Caco-2 (cell line): ENCODE measurements around the gene URGCP. TPM values are rescaled to one million over a fixed set of nuclear protein-coding genes. Genes with fewer than 3 reads are reported as not detected.

Experiments used
- BruUV-seq: library from RNA; stranded (reverse); fragments of 400-500 nt; replicated peaks from 2 replicates; lab custom pipeline; 2021; lab: Mats Ljungman, UMichigan
- CTCF ChIA-PET: fragments of 300-600 bp; sonication (Branson Sonifier 250); formaldehyde crosslinking; loops from one replicate; lab custom pipeline; 2022; ENCODE audit warnings: antibody characterized with exemption; lab: Charles Lee
- POLR2A ChIA-PET: fragments of 300-600 bp; sonication (Branson Sonifier 250); formaldehyde crosslinking; loops from one replicate; lab custom pipeline; 2022; ENCODE audit warnings: antibody characterized with exemption; lab: Charles Lee
- DNase-seq, 2 experiments: peaks; one replicate each; pipeline versions ENCODE4 v3.0.0 to v3.0.0-alpha.2; 2020 to 2022
- H3K27me3 ChIP-seq: replicated peaks from 2 replicates; pipeline ENCODE4 v1.6.0; 2011; ENCODE audit warnings: low read length; ENCODE audit not compliant: control insufficient read depth, insufficient read depth
- H3K36me3 ChIP-seq: 2 replicates; pipeline ENCODE4 v1.5.1; 2011; ENCODE audit warnings: low read length; ENCODE audit not compliant: control insufficient read depth, insufficient read depth
- H3K4me1 ChIP-seq: fragments of 250-450 bp; sonication (Bioruptor Pico); 2 replicates; pipeline ENCODE4 v1.5.1; 2020; ENCODE audit warnings: mild to moderate bottlenecking
- H3K4me3 ChIP-seq: 2 replicates; pipeline ENCODE4 v1.5.1; 2011; ENCODE audit warnings: low read depth, mild to moderate bottlenecking, control low read depth, low read length
- H3K9me3 ChIP-seq: fragments of 250-450 bp; sonication (Bioruptor Pico); 2 replicates; pipeline ENCODE4 v1.5.1; 2020; ENCODE audit warnings: mild to moderate bottlenecking, moderate library complexity
- H3K27ac Mint-ChIP-seq: one replicate; pipeline ENCODE4 v1.8.0; 2022; ENCODE audit warnings: mixed read lengths; ENCODE audit not compliant: unreplicated experiment
- H3K27me3 Mint-ChIP-seq: one replicate; pipeline ENCODE4 v1.8.0; 2022; ENCODE audit warnings: mixed read lengths; ENCODE audit not compliant: insufficient read depth, unreplicated experiment
- H3K36me3 Mint-ChIP-seq: one replicate; pipeline ENCODE4 v1.8.0; 2022; ENCODE audit warnings: mild to moderate bottlenecking, mixed read lengths; ENCODE audit not compliant: insufficient read depth, unreplicated experiment
- H3K4me1 Mint-ChIP-seq: one replicate; pipeline ENCODE4 v1.8.0; 2022; ENCODE audit warnings: low read depth, mixed read lengths; ENCODE audit not compliant: unreplicated experiment
- H3K4me3 Mint-ChIP-seq: one replicate; pipeline ENCODE4 v1.8.0; 2022; ENCODE audit warnings: mild to moderate bottlenecking, moderate library complexity, mixed read lengths; ENCODE audit not compliant: unreplicated experiment
- H3K9me3 Mint-ChIP-seq: one replicate; pipeline ENCODE4 v1.8.0; 2022; ENCODE audit warnings: mixed read lengths; ENCODE audit not compliant: unreplicated experiment
- CTCF ChIP-seq, 2 experiments: fragments of 200-600 bp in 1 of 2; IDR thresholded peaks; 1 replicate in 1 of 2; 2 replicates in 1 of 2; pipeline versions ENCODE4 v1.5.1 to v1.8.0; 2011 to 2022; ENCODE audit warnings: antibody characterized with exemption in 1 of 2, control low read depth in 1 of 2, inconsistent platforms in 1 of 2, low read depth in 1 of 2, low read length in 1 of 2, mild to moderate bottlenecking in 1 of 2, moderate library complexity in 1 of 2; ENCODE audit not compliant: insufficient read depth in 1 of 2, severe bottlenecking in 1 of 2, unreplicated experiment in 1 of 2
- intact Hi-C: fragments of 100-400 bp; cut with micrococcal nuclease; formaldehyde crosslinking; loops from one replicate; pipeline ENCODE4 v1.10.0; 2022; ENCODE audit not compliant: unreplicated experiment
- total RNA-seq: library from RNA; stranded (reverse); gene quantifications from 2 replicates; pipeline ENCODE4 v1.2.3, GENCODE V29; 2022

Gene URGCP
- total RNA-seq, 1 experiment from 2014 or later, result 35.2 TPM

DNA sequence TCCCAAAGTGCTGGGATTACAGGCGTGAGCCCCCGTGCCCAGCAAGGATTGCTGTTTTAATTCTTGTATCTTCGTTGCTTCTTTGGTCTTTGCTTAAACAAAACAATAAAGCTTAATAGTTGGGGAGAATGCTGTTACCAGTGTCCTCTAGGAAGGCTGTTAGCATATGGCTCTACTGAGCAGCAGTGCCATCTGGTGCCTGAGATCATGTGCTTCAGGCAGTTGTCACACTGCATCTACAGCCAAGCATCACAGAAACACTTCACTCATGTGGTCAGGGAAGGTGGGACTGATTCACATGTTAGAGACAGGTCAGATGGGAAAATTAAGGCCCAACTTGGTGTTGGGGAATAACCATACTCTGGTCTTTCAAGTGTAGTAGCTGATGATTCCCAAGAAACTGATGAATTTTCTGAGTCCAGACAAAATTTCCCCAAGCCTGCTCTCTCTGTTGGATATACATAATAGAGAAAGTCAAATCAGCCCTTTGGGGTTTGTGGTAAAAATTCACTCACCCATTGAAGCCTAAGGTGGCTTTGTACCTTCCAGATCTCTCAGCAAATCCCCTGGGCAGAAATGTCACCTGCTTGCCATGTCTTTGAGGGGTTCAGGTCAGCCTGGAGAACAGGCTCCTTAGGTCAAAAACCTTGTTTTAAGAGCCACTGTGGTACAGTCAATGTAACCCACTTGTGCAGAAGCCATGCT, 48.3 kb upstream of the URGCP start:
- no peaks in the 10 kb centered on the region for H3K27me3 ChIP-seq
- H3K36me3 ChIP-seq, result peaks cover 1% of the 10 kb centered on the region; the same call in 1 of the 2 replicates
- ChIA-PET POLR2A (interaction anchor here (1.0 kb wide), 1 partner anchor 85 kb away, joined by 3 read pairs; the partner anchor contains the start of gene MRPS24), CTCF (interaction anchor here (0.6 to 1.0 kb wide), 3 partner anchors 12 to 372 kb away, joined by 3 to 10 read pairs (median 10); partner anchors contain the start of gene STK17A)
- Mint-ChIP-seq H3K27me3 (no peaks in the 10 kb centered on the region), H3K4me1 (no peaks in the 10 kb centered on the region), H3K9me3 (no peaks in the 10 kb centered on the region), H3K27ac (no peak overlapping the region), H3K4me3 (no peak overlapping the region), H3K36me3 (no peaks in the 10 kb centered on the region)
- H3K4me1 ChIP-seq, result no peaks in the 10 kb centered on the region
- DNase-seq, result peak; percentile 56 to 66
- intact Hi-C loops, result loop anchor here (1.0 to 5.0 kb wide), 4 partner anchors 11 to 102 kb away; no protein-coding TSS in a partner anchor
- H3K4me3 ChIP-seq, result no peak overlapping the region
- TF ChIP-seq CTCF (IDR thresholded peaks at IDR 0.05; ENCODE audit: insufficient read depth in 1 of 2, low read depth in 1 of 2, low read length in 1 of 2, severe bottlenecking in 1 of 2, unreplicated experiment in 1 of 2), result peak; percentile 51 to 74
- H3K9me3 ChIP-seq, result no peaks in the 10 kb centered on the region
- BruUV-seq, result no TSS peak

GRCh38 chr7:43953071-43953470, 46.7 kb upstream of the URGCP start:
- no peaks in the 10 kb centered on the region for H3K27me3 ChIP-seq
- no peaks in the 10 kb centered on the region for H3K4me1 Mint-ChIP-seq
- intact Hi-C loops, result loop anchor here (5.0 kb wide), 2 partner anchors 81 to 101 kb away; no protein-coding TSS in a partner anchor
- H3K9me3 ChIP-seq, result no peaks in the 10 kb centered on the region
- H3K9me3 Mint-ChIP-seq, result no peaks in the 10 kb centered on the region
- H3K36me3 ChIP-seq, result peaks cover 1% of the 10 kb centered on the region; the same call in 1 of the 2 replicates
- no peaks in the 10 kb centered on the region for H3K4me1 ChIP-seq
- H3K4me3 Mint-ChIP-seq, result no peak overlapping the region
- ChIA-PET CTCF (no interaction called here), POLR2A (no interaction called here)
- H3K36me3 Mint-ChIP-seq, result no peaks in the 10 kb centered on the region
- H3K27ac Mint-ChIP-seq, result no peak overlapping the region
- no peak for TF ChIP-seq CTCF (IDR thresholded peaks at IDR 0.05; ENCODE audit: insufficient read depth in 1 of 2, low read depth in 1 of 2, low read length in 1 of 2, severe bottlenecking in 1 of 2, unreplicated experiment in 1 of 2)
- BruUV-seq, result TSS peak; percentile 31
- H3K4me3 ChIP-seq, result no peak overlapping the region
- no peak for DNase-seq
- no peaks in the 10 kb centered on the region for H3K27me3 Mint-ChIP-seq

DNA sequence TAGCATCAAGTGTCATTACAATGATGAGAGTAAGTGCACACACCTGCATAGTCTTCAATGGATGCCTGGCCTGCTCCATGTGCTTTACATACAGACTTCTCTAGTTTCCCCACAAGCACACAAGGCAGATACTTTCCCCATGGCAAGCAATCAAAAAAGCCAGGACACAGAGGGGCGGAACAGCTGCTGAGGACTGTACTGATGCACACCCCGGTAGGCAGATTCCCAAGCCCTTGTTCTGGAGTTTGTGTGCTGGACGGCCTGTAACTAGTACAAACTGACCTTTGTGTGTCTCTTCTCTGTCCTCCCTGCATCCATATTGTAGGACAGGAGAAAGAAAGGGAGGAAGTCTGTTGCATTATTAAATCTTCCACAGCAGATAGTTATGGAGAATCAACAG, 45.6 kb upstream of the URGCP start:
- peaks cover 1% of the 10 kb centered on the region; the same call in 1 of the 2 replicates for H3K36me3 ChIP-seq
- H3K27ac Mint-ChIP-seq, result no peak overlapping the region
- intact Hi-C loops, result loop anchor here (5.0 kb wide), 2 partner anchors 80 to 100 kb away; no protein-coding TSS in a partner anchor
- no peaks in the 10 kb centered on the region for H3K9me3 ChIP-seq
- no TSS peak for BruUV-seq
- ChIA-PET POLR2A (no interaction called here), CTCF (no interaction called here)
- H3K4me1 Mint-ChIP-seq, result no peaks in the 10 kb centered on the region
- no peak overlapping the region for H3K4me3 Mint-ChIP-seq
- H3K27me3 Mint-ChIP-seq, result no peaks in the 10 kb centered on the region
- no peaks in the 10 kb centered on the region for H3K4me1 ChIP-seq
- H3K4me3 ChIP-seq, result no peak overlapping the region
- H3K27me3 ChIP-seq, result no peaks in the 10 kb centered on the region
- no peak for DNase-seq
- H3K9me3 Mint-ChIP-seq, result no peaks in the 10 kb centered on the region
- H3K36me3 Mint-ChIP-seq, result no peaks in the 10 kb centered on the region
- no peak for TF ChIP-seq CTCF (IDR thresholded peaks at IDR 0.05; ENCODE audit: insufficient read depth in 1 of 2, low read depth in 1 of 2, low read length in 1 of 2, severe bottlenecking in 1 of 2, unreplicated experiment in 1 of 2)
